ENCODE data around the gene COX6B2. TPM values are rescaled to one million over a fixed set of nuclear protein-coding genes. Genes with fewer than 3 reads are reported as not detected.

The COX6B2 gene, protein sequence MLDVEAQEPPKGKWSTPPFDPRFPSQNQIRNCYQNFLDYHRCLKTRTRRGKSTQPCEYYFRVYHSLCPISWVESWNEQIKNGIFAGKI
- total RNA-seq = not detected in 2 replicates

DNA sequence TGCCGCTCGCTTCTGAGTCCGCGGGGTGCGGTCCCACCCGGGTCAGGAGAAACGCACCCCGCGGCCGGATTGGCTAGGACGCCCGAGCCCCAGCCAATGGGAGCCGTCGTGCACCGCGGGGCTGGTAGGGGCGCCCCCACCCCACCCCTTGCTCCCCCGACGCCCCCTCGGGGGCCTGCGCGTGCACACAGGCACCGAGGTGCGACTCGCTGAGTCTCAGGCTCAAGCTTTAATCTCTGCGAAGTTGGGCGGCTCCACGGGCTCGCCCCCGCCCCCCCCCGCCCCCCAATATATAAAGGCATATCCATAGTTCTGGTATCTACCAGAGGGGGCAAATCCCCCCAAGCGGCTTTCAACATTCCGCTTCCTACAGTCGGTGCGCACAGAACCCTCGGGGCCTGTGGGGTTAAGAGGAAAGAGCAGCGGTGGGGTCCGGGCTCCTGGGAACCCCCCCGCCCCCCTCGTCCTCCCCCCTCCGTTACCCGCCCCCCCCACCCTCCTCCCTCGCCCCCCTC is at the start of gene COX6B2:
COX6B2 (minus strand) TSS at position 22 of the 515 bp plus-strand sequence. CDS start 198 bp downstream, outside the sequence.

DNA sequence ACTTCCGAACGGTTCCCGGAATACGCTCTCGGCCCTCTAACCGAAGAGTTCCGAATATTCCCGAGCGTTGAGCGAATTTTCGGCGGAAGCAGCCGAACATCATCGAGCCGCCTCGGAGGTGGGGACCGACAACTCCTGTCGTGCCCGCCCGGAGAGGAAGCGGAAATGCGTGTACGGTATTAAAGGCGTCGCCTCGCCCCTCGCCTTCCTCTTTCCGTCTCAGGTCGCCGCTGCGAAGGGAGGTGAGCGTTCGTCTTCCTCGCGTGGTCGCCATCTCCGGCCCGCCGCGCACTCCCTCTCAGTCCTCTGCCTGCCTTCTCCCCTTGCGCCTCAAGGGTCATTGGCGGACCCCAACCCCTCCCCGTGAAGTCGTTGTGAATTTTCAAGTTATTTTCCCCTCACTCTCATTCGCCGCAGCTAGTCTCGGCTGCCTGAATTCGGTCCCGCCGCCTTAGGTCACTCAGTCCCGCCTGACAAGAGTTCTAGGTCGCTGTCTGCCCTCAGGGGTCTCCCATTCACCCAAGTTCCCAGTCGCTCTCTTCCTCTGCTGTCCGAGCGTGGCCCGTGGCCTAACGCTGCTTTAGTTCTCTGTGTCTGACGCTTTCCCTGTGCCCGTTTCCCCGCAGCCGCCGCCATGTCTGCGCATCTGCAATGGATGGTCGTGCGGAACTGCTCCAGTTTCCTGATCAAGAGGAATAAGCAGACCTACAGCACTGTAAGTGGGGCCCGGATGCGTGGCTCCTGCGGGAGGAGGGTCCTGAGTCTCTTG is 31.4 kb upstream of the COX6B2 start, which contains the start of gene RPL28:
RPL28 (plus strand) TSS at position 209 of the 769 bp plus-strand sequence; CDS start at position 635, 426 bp downstream.

DNA sequence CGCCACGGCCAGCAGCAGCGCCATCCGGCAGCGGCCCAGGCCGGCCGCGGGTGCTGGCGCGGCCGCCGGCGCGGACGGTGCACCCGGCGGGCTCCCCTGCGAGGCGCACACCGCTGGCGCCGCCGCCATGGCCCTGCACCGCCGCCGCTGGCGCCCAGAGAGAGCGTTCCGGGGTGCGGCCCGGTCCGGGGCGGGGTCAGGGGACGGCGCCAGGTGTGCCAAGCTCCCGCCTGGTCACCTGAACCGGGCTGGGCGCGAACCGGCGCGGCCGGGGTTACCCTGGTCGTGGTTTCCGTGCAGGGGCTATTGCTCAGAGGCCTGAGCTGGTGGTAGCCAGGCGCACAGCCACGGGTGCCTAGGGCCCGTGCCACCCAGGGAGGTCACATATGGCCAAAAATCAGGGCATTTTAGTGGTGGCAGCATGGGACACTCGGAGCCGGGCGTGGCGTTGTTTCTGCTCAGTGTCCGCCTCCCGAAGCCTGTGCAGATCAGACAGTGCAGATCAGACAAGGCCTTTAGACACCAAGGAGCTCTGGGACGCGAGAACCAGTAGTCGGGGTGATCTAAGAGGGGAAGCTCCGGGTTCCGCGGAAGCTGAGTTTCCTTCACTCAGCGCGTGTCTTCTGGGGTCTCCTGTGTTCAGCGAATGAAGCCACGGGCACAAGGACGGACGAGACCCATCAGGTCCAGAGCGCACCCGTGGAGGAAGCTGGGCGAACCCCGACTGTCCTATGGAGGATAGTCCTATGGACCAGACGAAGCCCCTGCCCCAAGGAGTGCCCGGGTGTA is 29.8 kb upstream of the COX6B2 start, which contains the start of gene TMEM238:
TMEM238 (minus strand) TSS at position 162 of the 789 bp plus-strand sequence; CDS start at position 129, 33 bp downstream.

DNA sequence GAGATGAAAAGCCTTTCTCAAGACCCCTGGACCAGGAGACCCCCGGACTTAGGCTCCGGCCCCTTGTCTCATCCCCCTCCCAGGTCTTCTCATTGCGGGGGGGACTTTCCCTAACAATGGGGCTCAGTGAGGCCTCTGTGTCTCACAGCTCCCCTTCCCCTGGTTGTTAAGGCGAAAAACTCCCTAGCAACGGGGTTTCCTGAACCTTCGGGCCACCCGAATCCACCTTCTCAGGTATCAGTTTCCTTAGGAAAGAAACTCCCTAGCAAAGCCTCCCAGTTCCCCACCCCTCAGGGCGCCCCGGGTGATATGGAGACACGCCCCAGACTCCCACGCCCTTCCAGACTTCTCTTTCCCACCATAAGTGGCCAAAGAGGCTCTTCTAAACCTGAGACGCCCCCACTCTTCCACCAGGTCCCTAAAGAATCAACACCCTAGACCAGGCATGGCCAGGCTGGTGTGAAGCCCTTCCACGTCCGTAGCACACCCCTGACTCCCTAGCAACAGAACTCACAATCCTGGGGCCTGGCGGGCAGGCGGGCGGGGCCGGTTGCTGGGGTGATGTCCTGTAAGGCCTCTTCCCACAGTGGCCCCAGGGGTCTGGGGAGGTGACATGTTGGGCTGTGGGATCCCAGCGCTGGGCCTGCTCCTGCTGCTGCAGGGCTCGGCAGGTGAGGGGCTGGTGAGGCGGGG is 21.9 kb upstream of the COX6B2 start, which contains the start of gene TMEM190:
TMEM190 (plus strand) TSS at position 586 of the 693 bp plus-strand sequence; CDS start at position 614, 28 bp downstream.

DNA sequence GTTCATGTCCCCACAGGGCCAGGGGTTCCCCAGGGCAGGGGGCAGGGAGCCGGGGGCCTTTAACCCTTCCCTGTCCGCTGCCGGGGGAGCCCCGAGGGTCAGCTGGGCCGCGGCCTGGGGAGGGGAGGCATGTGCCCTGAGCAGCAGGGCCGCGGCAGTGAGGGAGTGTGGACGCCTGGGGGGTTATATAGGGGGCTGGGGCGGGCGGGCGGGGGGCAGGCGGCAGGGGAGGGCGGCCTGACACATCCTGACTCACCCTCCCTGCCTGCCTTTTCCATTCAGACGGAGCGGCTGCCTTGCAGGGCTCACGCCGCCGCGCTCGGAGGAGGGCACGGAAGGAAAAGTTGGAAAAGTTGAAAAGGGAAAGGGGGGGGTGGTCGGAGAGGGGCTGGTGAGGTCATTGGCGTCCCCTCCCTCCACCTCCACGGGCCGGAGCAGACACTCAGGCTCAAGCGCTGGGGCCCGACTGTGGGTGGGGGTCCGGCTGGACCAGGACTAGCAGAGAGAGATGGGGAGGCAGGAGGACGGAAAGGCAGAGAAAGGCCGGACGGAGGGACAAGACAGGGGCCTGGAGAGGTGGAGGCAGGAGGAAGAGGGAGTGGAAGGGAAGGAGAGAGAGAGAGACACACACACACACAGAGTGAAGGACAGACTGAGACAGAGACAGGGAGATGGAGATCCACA is 15.9 kb upstream of the COX6B2 start, which contains the start of gene IL11:
IL11 (minus strand) TSS at position 159 of the 684 bp plus-strand sequence; CDS start at position 6, 153 bp downstream.

DNA sequence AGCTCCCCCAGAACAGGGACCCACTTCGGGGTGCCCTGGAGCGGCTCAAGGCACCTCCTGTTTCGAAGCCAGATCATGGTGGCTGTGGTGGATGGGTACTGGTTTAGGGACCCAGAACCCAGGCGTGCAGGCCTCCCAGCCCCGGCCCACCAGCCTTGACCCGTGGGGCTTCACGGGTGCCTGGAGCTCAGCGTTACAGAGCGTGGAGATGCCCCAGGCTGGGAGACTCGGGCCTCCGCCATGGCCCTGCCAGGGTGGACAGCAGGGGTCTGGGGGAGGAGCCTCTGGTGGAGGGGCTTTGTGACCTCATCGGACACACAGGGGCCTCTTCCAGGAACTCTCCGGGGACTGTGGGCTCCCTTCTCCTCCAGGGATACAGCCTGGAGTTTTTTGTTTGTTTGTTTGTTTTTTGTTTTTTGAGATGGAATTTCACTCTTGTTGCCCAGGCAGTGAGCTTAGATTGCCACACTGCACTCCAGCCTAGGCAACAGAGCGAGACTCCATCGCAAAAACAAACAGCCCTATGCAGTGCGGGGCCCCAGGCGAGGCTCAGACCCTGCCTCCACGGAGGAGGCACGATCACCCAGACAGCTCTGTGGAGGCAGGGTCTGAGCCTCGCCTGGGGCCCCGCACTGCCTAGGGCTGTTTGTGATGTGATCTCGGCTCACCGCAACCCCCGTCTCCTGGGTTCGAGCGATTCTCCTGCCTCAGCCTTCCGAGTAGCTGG is 8.6 kb upstream of the COX6B2 start, which contains the start of gene GARIN5B:
GARIN5B (minus strand) TSS at position 271 of the 727 bp plus-strand sequence; CDS start at position 77, 194 bp downstream.

DNA sequence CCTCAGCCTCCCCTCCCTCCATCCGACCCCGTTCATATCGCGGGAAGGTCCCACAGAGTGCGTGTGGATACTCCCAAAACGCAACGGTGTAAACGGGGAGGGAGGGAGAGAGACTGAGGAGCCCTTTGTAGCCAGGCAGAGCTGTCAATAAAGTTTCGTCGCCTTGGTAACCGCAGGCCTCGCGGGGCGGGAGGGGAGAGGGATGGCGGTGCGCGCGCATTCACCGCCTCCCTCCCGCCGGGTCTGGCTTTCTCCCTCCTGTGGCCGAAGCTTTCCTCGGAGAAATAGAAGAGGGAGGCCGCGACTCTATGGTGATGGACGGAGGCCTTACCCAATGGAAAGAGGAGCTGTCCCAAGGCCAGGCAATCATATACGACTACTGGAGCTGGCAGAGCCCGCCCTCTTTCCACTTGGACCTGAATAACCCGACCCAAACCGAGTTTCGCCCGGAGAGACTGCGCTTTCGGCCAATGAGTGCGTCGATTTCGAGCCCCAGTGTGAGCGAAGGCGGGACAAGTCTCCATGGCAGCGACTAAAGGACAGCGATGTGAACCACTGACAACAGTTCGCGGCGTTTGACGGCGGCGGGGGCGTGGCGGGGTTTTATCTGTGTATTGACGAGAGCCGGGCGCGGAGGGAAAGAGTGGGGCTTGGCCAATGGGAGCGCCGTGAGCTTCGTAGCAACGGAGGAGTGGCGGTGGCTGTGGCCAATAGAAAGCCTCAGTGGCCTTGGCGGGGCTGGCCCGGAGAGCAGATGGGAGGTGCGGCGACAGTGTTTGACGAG is 15.2 kb downstream of the COX6B2 start, which contains the start of gene KMT5C:
KMT5C (plus strand) TSS at position 772 of the 784 bp plus-strand sequence. CDS start 2,061 bp downstream, outside the sequence.

DNA sequence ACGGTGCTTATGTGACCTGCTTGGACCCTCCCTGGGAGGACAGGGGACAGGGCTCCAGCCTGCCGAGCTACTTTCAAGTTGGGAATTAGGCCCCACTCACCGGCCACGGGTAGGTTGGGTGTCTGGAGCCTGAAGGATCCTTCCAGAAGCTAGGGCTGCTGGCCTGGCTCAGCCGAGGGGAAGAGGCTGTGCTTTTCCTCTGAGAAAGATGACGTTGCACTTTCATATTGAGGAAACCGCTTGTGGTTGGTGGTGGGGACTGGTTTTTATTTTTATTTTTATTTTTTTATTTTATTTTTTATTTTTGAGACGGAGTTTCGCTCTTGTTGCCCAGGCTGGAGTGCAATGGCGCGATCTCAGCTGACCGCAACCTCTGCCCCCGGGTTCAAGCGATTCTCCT is 29.3 kb downstream of the COX6B2 start, which contains the start of gene TMEM150B:
TMEM150B (minus strand) TSS at position 170 of the 400 bp plus-strand sequence. CDS start 4,305 bp downstream, outside the sequence.

Other genes with a start within 250 kb of the COX6B2 start
- gene PPP1R12C, start 237.1 kb downstream of the COX6B2 start, total RNA-seq = 23.5 and 25.8 TPM in 2 replicates
- gene TNNT1, start 205.5 kb downstream of the COX6B2 start, total RNA-seq = 0.77 and 0.87 TPM in 2 replicates
- not detected in 2 replicates for gene TNNI3, start 197.0 kb downstream of the COX6B2 start, total RNA-seq
- 0.34 and 0.65 TPM in 2 replicates for gene DNAAF3, start 188.1 kb downstream of the COX6B2 start, total RNA-seq
- gene SYT5, start 174.4 kb downstream of the COX6B2 start, total RNA-seq = under 0.01 TPM in 1 of 2 replicates, not detected in the other
- gene PTPRH, start 145.2 kb downstream of the COX6B2 start, total RNA-seq = 0.09 and 0.33 TPM in 2 replicates
- 0.33 and 1.0 TPM in 2 replicates for gene TMEM86B, start 126.0 kb downstream of the COX6B2 start, total RNA-seq
- gene PPP6R1, start 95.7 kb downstream of the COX6B2 start, total RNA-seq = 16.4 and 18.0 TPM in 2 replicates
- gene HSPBP1, start 74.6 kb downstream of the COX6B2 start, total RNA-seq = 18.6 and 19.6 TPM in 2 replicates
- gene BRSK1, start 70.7 kb downstream of the COX6B2 start, total RNA-seq = 0.65 and 0.77 TPM in 2 replicates
- gene TMEM150B, start 29.4 kb downstream of the COX6B2 start, total RNA-seq = not detected in 2 replicates
- 3.2 and 3.3 TPM in 2 replicates for gene KMT5C, start 14.8 kb downstream of the COX6B2 start, total RNA-seq
- not detected in 2 replicates for gene GARIN5B, start 8.5 kb upstream of the COX6B2 start, total RNA-seq
- gene IL11, start 15.7 kb upstream of the COX6B2 start, total RNA-seq = 0.33 TPM in 1 of 2 replicates, not detected in the other
- not detected in 2 replicates for gene TMEM190, start 22.1 kb upstream of the COX6B2 start, total RNA-seq
- gene TMEM238, start 29.6 kb upstream of the COX6B2 start, total RNA-seq = 0.17 and 0.22 TPM in 2 replicates
- 177 and 193 TPM in 2 replicates for gene RPL28, start 31.2 kb upstream of the COX6B2 start, total RNA-seq
- 23.0 and 32.1 TPM in 2 replicates for gene UBE2S, start 53.1 kb upstream of the COX6B2 start, total RNA-seq
- gene SHISA7, start 88.6 kb upstream of the COX6B2 start, total RNA-seq = not detected in 2 replicates
- 55.3 and 66.8 TPM in 2 replicates for gene ISOC2, start 106.9 kb upstream of the COX6B2 start, total RNA-seq
- not detected in 2 replicates for gene C19orf85, start 110.0 kb upstream of the COX6B2 start, total RNA-seq
- gene ZNF628, start 121.9 kb upstream of the COX6B2 start, total RNA-seq = 0.43 and 0.76 TPM in 2 replicates
- 7.9 and 8.8 TPM in 2 replicates for gene NAT14, start 130.5 kb upstream of the COX6B2 start, total RNA-seq
- gene SSC5D, start 133.7 kb upstream of the COX6B2 start, total RNA-seq = under 0.01 TPM in 2 replicates
- not detected in 2 replicates for gene SBK2, start 182.4 kb upstream of the COX6B2 start, total RNA-seq
- 0.22 and 0.26 TPM in 2 replicates for gene SBK3, start 190.8 kb upstream of the COX6B2 start, total RNA-seq
- 1.8 and 2.4 TPM in 2 replicates for gene ZNF579, start 226.1 kb upstream of the COX6B2 start, total RNA-seq
- 2.2 and 2.7 TPM in 2 replicates for gene FIZ1, start 244.8 kb upstream of the COX6B2 start, total RNA-seq
- 7.9 and 11.4 TPM in 2 replicates for gene ZNF524, start 245.6 kb upstream of the COX6B2 start, total RNA-seq